Measurements from ENCODE around the gene SPRED3. TPM values are rescaled to one million over a fixed set of nuclear protein-coding genes. Genes with fewer than 3 reads are reported as not detected.

Gene SPRED3
- total RNA-seq, 4 donors from 2014 or later = 0.22 to 1.1 TPM; not detected in 2

GRCh38 chr19:38389101-38389925 is 816 bp downstream of the SPRED3 start:
- TF ChIP-seq, protein P1, sequence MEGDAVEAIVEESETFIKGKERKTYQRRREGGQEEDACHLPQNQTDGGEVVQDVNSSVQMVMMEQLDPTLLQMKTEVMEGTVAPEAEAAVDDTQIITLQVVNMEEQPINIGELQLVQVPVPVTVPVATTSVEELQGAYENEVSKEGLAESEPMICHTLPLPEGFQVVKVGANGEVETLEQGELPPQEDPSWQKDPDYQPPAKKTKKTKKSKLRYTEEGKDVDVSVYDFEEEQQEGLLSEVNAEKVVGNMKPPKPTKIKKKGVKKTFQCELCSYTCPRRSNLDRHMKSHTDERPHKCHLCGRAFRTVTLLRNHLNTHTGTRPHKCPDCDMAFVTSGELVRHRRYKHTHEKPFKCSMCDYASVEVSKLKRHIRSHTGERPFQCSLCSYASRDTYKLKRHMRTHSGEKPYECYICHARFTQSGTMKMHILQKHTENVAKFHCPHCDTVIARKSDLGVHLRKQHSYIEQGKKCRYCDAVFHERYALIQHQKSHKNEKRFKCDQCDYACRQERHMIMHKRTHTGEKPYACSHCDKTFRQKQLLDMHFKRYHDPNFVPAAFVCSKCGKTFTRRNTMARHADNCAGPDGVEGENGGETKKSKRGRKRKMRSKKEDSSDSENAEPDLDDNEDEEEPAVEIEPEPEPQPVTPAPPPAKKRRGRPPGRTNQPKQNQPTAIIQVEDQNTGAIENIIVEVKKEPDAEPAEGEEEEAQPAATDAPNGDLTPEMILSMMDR (IDR thresholded peaks at IDR 0.05; ENCODE audit: low read depth) = no peak

DNA sequence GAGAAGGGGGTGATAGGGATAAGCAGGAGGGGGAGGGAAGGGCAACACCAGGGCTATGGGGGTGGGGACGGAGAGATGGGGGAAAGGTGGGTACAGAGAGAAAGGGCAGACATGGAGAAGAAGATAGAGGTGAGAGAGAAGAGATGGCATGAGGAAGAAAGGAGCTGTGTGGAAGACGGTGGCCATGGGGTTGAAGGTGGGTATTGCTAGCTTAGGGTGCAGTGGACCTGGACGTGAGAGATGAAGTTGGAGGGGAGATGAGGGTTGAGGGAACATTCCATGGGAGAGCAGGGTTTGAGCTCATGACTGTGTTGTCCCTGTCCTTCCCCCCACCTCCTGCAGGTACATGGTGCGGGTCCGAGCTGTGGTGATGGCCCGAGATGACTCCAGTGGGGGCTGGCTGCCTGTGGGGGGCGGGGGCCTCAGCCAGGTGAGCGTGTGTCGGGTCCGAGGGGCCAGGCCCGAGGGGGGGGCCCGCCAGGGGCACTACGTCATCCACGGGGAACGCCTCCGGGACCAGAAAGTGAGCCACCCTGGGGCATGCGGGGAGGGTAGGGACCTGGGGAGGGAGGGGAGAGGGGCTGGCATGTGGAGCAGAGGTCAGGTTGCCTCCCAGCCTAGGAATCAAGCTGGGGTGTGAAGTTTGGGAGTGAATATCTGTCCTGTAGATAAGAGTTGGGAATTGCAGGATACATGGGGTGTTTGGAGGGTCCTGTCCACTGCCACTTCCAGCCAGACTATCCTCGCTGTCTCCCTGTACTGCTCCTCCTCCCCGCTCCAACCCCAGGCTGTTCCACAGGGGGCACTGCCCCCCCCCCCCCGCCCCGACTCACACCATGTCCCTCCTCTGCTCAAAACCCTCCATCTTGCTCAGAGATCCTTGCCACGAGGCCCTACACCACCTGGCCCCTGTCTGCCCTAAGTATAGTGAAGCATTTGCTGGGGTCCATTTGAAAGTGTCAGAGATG is 1.7 kb downstream of the SPRED3 start:
- TF ChIP-seq, protein P1 (IDR thresholded peaks at IDR 0.05; ENCODE audit: low read depth) = no peak

- TF ChIP-seq, protein P1 (IDR thresholded peaks at IDR 0.05; ENCODE audit: low read depth) = no peak
Observed at GRCh38 chr19:38391911-38392464, 3.5 kb downstream of the SPRED3 start.

GRCh38 chr19:38392707-38393308 is 4.3 kb downstream of the SPRED3 start:
- TF ChIP-seq, protein P1 (IDR thresholded peaks at IDR 0.05; ENCODE audit: low read depth) = no peak

- TF ChIP-seq, protein P1 (IDR thresholded peaks at IDR 0.05; ENCODE audit: low read depth) = no peak
Observed at GRCh38 chr19:38394488-38394887, 6.0 kb downstream of the SPRED3 start.

- TF ChIP-seq, protein P1 (IDR thresholded peaks at IDR 0.05; ENCODE audit: low read depth) = no peak
Observed at GRCh38 chr19:38395381-38396114, 7.1 kb downstream of the SPRED3 start.

Data from subcutaneous adipose tissue (tissue), 4 donors.